ENCODE measurements around the gene EPN3.

The EPN3 gene

DNA sequence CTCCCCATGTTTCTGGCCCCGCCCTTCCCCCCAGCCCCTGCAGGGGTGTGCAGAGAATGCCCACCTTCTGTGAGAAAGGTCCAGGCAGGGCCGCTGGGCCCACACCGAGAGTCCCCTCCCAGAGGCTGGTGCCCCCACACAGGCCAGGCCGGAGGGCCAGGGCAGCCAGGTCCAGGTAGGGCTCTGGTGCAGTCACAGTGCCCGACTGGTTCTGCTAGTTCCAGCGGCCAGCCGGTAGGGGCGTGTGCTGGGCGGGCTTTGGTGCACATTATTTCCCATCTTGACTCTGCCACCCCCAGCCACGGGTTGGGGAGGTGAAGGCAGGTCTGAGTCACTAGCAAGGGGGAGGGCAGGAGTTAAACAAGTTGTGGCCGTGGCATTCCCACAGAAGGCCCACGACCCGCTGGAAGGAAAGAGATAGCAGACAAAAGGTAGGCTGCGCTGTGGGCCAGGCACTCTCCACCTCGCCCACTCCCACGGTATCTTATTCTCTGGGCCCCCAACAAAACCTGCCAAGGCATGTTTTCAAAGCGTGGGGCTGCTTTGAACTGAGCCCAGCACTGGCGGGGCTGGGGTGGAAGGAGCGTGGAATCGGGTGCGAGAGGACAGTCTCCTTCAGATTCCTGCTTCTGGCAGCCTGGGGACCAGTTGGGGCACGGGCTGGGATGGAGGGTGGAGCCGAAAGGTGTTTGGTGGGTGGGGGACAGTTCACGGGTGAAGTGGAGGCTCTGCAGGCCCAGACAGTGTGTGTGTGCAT, 1.9 kb downstream of the EPN3 start (continued):
- TF ChIP-seq, protein P1, sequence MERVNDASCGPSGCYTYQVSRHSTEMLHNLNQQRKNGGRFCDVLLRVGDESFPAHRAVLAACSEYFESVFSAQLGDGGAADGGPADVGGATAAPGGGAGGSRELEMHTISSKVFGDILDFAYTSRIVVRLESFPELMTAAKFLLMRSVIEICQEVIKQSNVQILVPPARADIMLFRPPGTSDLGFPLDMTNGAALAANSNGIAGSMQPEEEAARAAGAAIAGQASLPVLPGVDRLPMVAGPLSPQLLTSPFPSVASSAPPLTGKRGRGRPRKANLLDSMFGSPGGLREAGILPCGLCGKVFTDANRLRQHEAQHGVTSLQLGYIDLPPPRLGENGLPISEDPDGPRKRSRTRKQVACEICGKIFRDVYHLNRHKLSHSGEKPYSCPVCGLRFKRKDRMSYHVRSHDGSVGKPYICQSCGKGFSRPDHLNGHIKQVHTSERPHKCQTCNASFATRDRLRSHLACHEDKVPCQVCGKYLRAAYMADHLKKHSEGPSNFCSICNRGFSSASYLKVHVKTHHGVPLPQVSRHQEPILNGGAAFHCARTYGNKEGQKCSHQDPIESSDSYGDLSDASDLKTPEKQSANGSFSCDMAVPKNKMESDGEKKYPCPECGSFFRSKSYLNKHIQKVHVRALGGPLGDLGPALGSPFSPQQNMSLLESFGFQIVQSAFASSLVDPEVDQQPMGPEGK (tag by site-specific recombination; IDR thresholded peaks at IDR 0.05) = no peak; the same call in 1 of the 2 replicates
- peak; percentile 92 for TF ChIP-seq EGR2 (tag by site-specific recombination; IDR thresholded peaks at IDR 0.05; ENCODE audit: low read depth)
- TF ChIP-seq ZNF596 (tag by site-specific recombination; IDR thresholded peaks at IDR 0.05) = no peak
- TF ChIP-seq ZNF585B (tag by site-specific recombination; IDR thresholded peaks at IDR 0.05) = no peak
- TF ChIP-seq GLIS2 (tag by site-specific recombination; IDR thresholded peaks at IDR 0.05) = peak; percentile 52; the same call in 1 of the 2 replicates
- no peak for TF ChIP-seq ZNF335 (tag by site-specific recombination; conservative IDR thresholded peaks at IDR 0.05)
- TF ChIP-seq, protein P2, sequence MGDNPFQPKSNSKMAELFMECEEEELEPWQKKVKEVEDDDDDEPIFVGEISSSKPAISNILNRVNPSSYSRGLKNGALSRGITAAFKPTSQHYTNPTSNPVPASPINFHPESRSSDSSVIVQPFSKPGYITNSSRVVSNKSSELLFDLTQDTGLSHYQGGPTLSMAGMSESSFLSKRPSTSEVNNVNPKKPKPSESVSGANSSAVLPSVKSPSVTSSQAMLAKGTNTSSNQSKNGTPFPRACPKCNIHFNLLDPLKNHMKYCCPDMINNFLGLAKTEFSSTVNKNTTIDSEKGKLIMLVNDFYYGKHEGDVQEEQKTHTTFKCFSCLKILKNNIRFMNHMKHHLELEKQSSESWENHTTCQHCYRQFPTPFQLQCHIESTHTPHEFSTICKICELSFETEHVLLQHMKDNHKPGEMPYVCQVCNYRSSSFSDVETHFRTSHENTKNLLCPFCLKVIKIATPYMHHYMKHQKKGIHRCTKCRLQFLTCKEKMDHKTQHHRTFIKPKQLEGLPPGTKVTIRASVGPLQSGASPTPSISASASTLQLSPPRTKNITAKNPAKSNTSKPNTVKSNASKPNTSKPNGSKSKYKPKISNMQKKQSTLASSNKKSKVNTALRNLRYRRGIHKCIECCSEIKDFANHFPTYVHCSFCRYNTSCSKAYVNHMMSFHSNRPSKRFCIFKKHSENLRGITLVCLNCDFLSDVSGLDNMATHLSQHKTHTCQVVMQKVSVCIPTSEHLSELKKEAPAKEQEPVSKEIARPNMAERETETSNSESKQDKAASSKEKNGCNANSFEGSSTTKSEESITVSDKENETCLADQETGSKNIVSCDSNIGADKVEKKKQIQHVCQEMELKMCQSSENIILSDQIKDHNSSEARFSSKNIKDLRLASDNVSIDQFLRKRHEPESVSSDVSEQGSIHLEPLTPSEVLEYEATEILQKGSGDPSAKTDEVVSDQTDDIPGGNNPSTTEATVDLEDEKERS (tag by site-specific recombination; IDR thresholded peaks at IDR 0.05) = no peak
- TF ChIP-seq ZBTB1 (tag by site-specific recombination; IDR thresholded peaks at IDR 0.05) = no peak
- no peak for TF ChIP-seq ZNF433 (tag by site-specific recombination; IDR thresholded peaks at IDR 0.05; ENCODE audit: low read depth)
- no peak for TF ChIP-seq ZNF529 (tag by site-specific recombination; IDR thresholded peaks at IDR 0.05; ENCODE audit: insufficient replicate concordance)
- no peak; the same call in 1 of the 2 replicates for TF ChIP-seq ZNF394 (tag by site-specific recombination; IDR thresholded peaks at IDR 0.05; ENCODE audit: borderline replicate concordance)
- TF ChIP-seq SCRT2 (tag by site-specific recombination; IDR thresholded peaks at IDR 0.05) = no peak
- no peak for TF ChIP-seq ZNF211 (tag by site-specific recombination; IDR thresholded peaks at IDR 0.05; ENCODE audit: low read depth)
- no peak for TF ChIP-seq TCF7L2 (IDR thresholded peaks at IDR 0.05; ENCODE audit: borderline replicate concordance, low read depth, low read length)
- no peak for TF ChIP-seq ZNF121 (tag by site-specific recombination; IDR thresholded peaks at IDR 0.05)
- no peak for TF ChIP-seq IKZF3 (tag by site-specific recombination; IDR thresholded peaks at IDR 0.05)
- no peak for TF ChIP-seq KLF9 (tag by site-specific recombination; IDR thresholded peaks at IDR 0.05; ENCODE audit: low read depth)
- TF ChIP-seq SP2 (tag by site-specific recombination; IDR thresholded peaks at IDR 0.05) = no peak; the same call in 1 of the 2 replicates
- TF ChIP-seq ZNF140 (tag by site-specific recombination; IDR thresholded peaks at IDR 0.05) = no peak
- TF ChIP-seq ZSCAN16 (tag by site-specific recombination; IDR thresholded peaks at IDR 0.05) = no peak
- TF ChIP-seq, protein P3, sequence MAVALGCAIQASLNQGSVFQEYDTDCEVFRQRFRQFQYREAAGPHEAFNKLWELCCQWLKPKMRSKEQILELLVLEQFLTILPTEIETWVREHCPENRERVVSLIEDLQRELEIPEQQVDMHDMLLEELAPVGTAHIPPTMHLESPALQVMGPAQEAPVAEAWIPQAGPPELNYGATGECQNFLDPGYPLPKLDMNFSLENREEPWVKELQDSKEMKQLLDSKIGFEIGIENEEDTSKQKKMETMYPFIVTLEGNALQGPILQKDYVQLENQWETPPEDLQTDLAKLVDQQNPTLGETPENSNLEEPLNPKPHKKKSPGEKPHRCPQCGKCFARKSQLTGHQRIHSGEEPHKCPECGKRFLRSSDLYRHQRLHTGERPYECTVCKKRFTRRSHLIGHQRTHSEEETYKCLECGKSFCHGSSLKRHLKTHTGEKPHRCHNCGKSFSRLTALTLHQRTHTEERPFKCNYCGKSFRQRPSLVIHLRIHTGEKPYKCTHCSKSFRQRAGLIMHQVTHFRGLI (tag by site-specific recombination; IDR thresholded peaks at IDR 0.05) = peak; percentile 22; the same call in 1 of the 2 replicates
- TF ChIP-seq ZFP69B (tag by site-specific recombination; IDR thresholded peaks at IDR 0.05) = peak; percentile 11; the same call in 1 of the 2 replicates
- TF ChIP-seq ZNF473 (tag by site-specific recombination; IDR thresholded peaks at IDR 0.05) = no peak
- TF ChIP-seq, protein P4, sequence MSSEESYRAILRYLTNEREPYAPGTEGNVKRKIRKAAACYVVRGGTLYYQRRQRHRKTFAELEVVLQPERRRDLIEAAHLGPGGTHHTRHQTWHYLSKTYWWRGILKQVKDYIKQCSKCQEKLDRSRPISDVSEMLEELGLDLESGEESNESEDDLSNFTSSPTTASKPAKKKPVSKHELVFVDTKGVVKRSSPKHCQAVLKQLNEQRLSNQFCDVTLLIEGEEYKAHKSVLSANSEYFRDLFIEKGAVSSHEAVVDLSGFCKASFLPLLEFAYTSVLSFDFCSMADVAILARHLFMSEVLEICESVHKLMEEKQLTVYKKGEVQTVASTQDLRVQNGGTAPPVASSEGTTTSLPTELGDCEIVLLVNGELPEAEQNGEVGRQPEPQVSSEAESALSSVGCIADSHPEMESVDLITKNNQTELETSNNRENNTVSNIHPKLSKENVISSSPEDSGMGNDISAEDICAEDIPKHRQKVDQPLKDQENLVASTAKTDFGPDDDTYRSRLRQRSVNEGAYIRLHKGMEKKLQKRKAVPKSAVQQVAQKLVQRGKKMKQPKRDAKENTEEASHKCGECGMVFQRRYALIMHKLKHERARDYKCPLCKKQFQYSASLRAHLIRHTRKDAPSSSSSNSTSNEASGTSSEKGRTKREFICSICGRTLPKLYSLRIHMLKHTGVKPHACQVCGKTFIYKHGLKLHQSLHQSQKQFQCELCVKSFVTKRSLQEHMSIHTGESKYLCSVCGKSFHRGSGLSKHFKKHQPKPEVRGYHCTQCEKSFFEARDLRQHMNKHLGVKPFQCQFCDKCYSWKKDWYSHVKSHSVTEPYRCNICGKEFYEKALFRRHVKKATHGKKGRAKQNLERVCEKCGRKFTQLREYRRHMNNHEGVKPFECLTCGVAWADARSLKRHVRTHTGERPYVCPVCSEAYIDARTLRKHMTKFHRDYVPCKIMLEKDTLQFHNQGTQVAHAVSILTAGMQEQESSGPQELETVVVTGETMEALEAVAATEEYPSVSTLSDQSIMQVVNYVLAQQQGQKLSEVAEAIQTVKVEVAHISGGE (tag by site-specific recombination; conservative IDR thresholded peaks at IDR 0.05; ENCODE audit: low read depth) = no peak
- TF ChIP-seq ZNF302 (tag by site-specific recombination; IDR thresholded peaks at IDR 0.05; ENCODE audit: low read depth) = no peak

Data from HEK293 (cell line).